Omental fat pad (tissue), 4 donors: ENCODE data around the gene CORO7. TPM values are rescaled to one million over a fixed set of nuclear protein-coding genes. Genes with fewer than 3 reads are reported as not detected.

Experiments
- ATAC-seq: fragments of 150-250 bp; one replicate; pipeline ENCODE4 v1.9.1; 2016; ENCODE audit warnings: mild to moderate bottlenecking, moderate library complexity; ENCODE audit not compliant: low FRiP score
- DNase-seq: peaks from one replicate; pipeline ENCODE4 v3.0.0-alpha.2; 2019; ENCODE audit warnings: low spot score
- CTCF ChIP-seq, 3 donors: fragments of 450-650 bp; IDR thresholded peaks; one replicate each; pipeline ENCODE4 v1.5.1; 2016 to 2017; ENCODE audit warnings: antibody characterized with exemption in 3 of 3, mild to moderate bottlenecking in 3 of 3, moderate library complexity in 2 of 3
- total RNA-seq, 4 donors: library from RNA; depleted of rRNA; stranded (reverse); fragments of >200 nt; gene quantifications; one replicate each; pipeline ENCODE4 v1.1.0, GENCODE V29; 2016

The CORO7 gene
- 10 to 100 TPM; 15.1 to 46.3 (median 27.5) TPM for total RNA-seq

- peak; percentile 95 for ATAC-seq
- no peak for TF ChIP-seq CTCF (IDR thresholded peaks at IDR 0.05)
- DNase-seq, result peak; percentile 85
Observed at GRCh38 chr16:4416200-4417032, at the start of gene CORO7. CORO7 (minus strand) TSS chr16:4416596; CDS start chr16:4416518, 78 bp downstream.

- TF ChIP-seq CTCF (IDR thresholded peaks at IDR 0.05), result no peak
- ATAC-seq (no peak), DNase-seq (no peak)
Observed at GRCh38 chr16:4463522-4464163, 47.2 kb upstream of the CORO7 start.

- no peak for TF ChIP-seq CTCF (IDR thresholded peaks at IDR 0.05)
- ATAC-seq, result no peak
- no peak for DNase-seq
Observed at GRCh38 chr16:4461250-4462085, 45.1 kb upstream of the CORO7 start.

GRCh38 chr16:4460936-4461249 lies 44.5 kb upstream of the CORO7 start:
- DNase-seq (no peak), ATAC-seq (no peak)
- no peak for TF ChIP-seq CTCF (IDR thresholded peaks at IDR 0.05)

GRCh38 chr16:4455951-4456350 lies 39.6 kb upstream of the CORO7 start:
- ATAC-seq (no peak), DNase-seq (no peak)
- no peak for TF ChIP-seq CTCF (IDR thresholded peaks at IDR 0.05)

- ATAC-seq (no peak), DNase-seq (no peak)
- TF ChIP-seq CTCF (IDR thresholded peaks at IDR 0.05), result no peak
Observed at GRCh38 chr16:4455081-4455480, 38.7 kb upstream of the CORO7 start.
